HG02973 (cell line): Measurements from ENCODE around the gene ADGRV1.

ENCODE experiments used
- ATAC-seq: cut with Tn5 transposase; IDR thresholded peaks from one replicate; pipeline ENCODE4 v1.9.1; 2021; ENCODE audit warnings: moderate library complexity; ENCODE audit not compliant: unreplicated experiment

ADGRV1 gene

DNA sequence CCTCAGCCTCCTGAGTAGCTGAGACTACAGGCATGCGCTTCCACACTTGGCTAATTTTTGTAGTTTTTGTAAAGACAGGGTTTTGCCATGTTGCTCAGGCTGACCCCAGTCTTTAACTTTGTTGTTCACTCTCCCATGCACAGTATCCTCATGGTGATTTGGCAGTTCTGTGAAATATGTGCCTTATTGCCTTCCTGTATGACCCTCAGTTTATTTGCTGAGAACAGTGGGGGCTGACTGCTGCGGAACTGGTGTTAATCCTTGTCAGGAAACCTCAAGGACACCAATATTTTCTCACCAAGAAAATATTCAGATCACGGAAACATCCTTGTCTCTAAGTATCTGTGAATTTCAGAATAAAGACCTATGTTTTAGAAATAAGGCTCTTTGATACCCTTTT, 536.7 kb downstream of the ADGRV1 start:
- no peak for ATAC-seq

DNA sequence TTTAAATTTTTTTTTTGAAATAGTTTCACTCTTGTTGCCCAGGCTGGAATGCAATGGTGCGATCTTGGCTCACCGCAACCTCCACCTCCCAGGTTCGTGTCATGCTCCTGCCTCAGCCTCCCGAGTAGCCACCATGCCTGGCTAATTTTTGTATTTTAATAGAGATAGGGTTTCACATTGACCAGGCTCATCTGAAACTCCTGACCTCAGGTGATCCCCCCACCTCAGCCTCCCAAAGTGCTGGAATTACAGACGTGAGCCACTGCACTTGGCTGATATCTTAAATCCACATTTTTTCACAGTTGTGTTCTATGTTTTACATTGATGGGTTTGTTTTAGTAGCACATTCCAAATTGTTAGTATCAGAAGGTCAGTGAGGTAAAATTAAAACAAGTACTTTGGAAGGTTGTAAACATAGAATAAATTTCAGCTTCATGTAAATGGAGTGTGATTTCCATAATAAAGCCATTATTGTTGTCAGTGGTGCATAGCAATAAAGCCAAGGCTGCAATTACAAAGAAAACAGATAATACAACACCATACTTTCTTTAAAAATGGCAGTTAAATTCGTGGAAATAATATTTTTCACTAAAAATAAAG, 537.3 kb downstream of the ADGRV1 start:
- no peak for ATAC-seq

DNA sequence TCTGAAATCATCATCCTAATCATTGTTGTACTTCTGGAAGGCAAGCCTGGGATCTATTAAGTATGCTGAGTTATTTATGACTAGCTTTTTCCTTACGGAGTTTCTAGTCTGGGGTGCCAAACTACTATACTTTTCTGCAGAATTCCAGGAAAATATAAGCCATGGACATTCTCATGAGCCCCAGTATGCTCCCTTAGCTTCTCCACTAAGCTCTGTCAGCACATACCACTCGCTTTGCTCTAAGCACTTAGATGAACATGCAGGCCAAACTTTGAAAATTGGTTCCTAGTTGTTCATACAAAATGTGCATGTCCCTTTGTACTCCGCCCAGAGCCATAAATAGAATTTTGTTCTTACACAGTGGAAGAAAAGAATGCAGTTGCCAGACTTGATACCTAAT, 539.9 kb downstream of the ADGRV1 start:
- no peak for ATAC-seq

DNA sequence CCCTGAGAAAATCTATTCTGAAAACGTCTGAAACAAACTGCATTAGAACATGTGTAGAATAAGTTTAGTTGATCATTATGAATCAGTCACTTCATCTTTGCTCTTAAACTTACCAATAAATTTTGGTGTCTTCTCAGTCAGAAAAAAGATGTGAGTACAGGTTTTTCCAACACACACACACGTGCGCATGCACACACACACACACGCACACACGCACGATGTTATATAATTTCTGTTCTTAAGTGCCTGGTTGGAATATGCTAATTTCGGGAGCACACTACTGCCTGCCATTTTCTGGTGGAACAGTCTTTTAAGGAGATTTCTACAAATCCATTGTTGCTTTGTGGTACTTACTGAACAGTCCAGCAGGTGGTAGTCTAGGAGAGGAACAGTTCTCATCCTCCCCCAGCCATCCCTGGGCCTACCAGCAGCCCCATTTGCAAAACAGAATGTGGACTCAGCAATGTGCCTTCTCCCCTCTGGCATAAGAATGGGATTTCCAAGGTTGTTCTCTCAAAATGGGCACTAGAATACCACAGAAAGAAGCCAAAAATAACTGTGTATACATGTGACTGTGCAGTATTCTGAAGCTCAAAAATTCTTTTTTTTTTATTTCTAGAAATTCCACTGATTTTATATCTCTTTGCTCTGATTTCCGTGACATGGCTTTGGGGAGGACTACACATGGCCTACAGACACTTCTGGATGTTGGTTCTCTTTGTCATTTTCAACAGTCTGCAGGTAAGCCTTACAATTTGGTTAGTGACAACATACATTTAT, 543.2 kb downstream of the ADGRV1 start:
- ATAC-seq, result peak; percentile 98

DNA sequence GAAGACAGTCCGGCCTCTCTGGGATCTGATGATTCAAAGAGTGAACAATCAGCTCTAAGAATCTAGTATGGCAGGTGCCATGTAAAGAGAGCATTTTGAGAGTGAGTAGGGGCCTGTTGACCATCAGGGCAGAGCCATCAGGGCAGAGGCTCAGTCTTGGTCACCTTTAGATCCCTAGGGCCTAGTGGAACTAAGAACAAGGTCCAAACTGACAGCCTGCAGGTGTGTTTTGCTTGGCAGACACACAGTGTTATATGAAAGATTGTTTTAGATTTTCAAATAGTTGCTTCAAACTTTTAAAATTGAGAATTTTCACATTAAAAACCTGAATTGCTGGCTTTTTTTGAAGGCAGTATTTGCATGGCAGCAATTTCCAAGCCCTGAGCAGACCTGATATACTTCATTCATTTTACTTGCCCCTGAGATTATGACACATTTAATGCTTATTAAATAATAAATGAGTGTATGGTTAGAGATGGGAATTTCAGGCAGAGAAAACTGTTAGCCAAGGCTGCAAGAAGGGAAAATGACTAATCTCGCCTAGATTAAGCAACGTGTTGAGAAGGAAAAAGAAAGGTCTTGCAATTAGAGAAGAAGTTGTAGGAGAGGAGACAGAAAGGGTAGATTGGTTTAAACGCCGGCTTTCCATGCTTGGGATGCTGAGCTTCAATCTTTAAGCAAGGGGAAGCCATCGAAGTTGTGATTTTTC, 544.9 kb downstream of the ADGRV1 start:
- no peak for ATAC-seq

DNA sequence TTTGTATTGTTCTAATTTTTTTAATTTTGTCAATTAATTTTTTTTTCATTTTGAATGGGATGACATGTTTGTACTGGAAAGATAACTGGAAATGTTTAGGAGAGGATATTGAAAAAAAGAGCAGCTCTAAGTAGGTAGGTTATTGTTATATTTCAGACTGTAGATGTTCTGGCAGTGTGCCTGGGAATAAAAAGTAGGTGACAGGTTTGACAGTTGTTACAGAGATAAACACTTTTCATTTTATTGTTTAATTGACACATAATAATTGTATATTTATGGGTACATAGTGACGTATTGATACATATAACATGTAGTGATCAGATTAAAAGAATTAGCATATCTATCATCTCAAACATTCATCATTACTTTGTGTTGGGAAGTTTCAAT, 545.5 kb downstream of the ADGRV1 start:
- no peak for ATAC-seq

DNA sequence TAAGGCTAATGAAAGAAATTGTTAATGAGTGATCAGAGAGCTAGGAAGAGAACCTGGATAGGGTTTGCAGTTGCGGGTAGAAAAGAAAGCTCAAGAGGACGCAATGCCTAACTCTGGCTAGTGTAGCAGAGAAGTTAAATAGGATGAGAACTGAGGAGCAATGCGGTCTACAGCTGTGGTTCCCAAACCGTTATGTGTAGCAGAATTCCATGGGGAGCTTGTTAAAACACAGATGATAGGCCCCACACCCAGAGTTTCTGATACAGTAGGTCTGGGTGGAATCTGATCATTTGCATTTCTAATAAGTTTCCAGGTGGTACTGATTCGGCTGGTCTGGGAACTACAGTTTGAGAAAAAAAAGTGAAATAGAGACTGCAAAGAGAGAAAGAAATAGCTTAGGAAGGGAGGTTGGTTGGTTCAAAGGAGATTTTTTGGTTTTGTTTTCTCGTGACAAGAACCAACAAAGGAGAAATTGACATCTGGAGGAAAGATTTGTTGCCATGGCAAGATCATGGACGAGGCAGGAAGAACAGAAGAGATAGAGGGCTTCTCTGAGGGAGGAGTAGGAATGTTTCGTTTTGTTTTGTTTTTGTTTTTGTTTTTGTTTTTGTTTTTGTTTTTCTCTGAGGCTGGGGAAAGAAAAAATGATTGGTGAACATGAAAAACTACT, 548.4 kb downstream of the ADGRV1 start:
- no peak for ATAC-seq

DNA sequence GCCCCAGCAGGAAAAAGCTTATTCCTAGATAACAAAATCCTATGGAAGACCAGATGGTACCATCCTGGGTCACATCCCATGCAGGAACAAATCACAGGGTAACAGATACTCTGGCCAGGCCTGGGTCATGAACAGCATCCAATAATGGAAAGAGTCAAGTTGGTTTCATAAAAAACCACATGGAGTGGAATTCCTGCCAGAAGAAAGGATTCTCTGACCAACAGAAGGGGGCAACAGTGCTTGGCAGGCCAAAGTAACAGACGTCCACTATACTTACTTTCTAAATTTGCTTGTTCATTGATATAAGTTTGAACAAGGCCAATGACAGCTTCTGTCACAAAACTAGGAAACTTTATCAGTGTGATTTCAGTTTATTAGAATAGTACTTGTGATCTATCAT, 551.0 kb downstream of the ADGRV1 start:
- ATAC-seq, result no peak

DNA sequence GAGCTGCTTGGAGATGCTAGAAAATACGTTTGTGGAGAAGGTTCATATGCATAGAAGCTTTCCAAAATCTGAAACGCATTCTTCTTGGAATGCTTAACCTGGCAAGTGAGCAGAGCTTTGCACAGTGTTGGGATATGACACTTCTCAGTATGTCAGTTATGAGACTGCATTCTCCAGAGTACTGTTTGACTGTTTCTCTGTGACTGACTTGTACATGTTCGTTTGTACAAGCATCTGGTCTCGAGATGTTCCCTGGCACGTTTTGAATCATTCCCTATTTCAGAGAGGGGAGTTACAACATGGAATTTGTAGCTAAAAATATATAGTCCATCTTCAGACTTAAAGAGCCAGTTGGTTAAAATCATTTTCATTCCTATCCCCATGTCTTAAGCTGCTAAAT, 552.1 kb downstream of the ADGRV1 start:
- ATAC-seq, result no peak

DNA sequence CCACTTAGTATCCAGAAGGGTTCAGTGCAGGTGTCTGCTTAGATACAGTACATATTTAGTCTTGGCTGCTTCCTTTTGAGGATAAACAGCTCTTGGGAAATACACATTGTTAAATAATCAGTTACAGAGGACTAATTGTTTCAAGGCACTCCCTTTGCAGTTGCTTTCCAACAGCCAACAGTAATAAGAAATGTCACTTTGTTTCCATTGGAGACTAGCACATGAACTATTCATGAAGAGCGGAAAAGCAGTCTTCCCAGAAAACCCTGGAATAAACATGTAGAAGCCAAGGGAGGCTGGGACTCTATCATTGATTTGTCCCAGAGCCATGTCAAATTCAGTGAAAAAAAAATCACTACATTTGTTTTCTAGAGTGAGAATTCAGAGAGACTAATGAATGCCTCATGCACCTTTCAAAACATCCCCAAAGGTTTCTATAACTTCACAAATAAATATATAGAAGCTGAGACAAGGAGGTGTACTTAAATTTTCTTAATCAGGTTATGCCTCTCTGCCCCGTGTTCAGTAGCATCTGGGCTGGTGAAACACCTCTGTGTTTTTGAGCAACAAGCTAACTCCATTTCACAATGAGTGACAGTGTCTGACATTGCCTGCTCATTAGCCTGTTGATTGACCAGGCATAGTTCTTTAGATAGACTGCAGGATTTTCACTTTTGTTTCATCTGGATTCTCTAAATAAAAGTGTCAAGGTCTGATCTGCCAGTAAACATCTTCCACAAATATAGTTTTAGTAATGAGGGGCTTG, 553.1 kb downstream of the ADGRV1 start:
- ATAC-seq, result no peak

DNA sequence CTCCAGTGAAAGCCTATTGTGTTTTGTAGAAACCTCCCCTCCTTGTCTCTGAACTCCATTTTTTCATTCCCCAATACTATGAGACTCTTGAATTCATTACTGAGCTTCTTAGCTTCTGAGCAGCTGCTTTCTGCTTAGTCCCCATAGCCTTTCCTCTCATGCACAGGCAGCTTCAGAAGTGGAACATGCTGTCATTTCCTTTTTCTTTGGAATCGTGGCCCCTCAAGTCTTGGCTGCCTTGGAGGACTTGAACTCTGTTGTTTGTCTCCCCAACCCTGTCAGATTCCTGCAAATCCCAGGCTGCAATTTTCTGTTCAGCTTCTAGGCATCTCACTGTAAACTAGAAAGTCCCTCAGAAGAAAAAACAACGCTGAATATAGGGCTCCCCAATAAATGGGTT, 556.1 kb downstream of the ADGRV1 start:
- ATAC-seq, result no peak

DNA sequence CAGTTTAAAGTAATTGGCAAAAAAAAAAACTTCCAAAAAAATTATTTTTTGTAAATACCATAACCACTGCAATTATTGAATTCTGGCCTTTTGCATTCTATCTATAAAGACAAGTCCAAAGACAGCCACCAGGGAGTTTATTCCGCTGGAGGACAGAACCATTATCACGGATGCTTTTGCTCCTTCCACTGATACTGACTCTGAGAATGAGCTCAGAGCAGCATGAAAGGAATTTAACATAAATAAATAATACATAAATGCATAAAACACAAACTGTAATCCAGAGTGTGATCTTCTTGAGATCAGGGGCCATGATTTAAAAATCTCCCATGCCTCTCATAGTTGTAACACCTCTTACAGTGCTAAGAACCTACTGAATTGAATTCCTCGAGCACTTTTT, 559.8 kb downstream of the ADGRV1 start:
- no peak for ATAC-seq

DNA sequence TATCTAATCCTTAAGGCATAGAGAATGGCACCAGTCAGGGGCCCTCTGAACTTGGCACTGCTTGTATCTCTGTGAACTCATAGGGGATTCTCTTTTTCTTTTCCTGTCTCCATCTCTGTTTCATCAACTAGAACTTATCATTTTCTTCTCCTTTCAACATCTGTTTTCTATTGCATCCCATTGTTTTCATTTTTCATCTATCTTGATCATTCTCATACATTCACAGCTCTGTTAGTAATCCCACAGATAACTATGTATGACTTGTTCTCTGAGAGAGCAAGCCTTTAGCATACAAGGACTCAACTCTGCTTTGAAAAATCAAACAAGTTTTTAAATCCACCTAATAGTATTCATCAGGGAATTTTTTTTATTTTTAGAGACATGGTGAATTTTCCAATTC, 560.2 kb downstream of the ADGRV1 start:
- ATAC-seq, result no peak

DNA sequence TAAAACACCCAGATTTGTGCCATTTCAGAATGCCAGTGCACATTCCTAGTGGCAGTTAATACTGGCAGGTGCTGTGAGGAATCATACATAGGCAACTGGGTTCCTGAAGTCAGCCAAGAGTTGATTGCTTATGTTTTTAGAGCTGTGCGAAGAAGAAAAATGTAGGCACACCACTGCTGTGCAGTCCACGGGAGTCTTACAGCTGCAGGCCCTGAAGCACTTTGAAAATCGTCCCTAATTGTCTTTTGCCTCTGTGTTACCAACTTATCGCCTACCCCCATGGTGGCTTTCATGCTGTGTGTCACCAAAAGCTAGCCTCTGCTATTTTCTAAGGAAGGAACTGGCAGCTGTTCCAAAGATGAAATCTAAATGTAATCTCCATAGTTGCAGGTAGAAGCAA, 560.6 kb downstream of the ADGRV1 start:
- ATAC-seq, result no peak

DNA sequence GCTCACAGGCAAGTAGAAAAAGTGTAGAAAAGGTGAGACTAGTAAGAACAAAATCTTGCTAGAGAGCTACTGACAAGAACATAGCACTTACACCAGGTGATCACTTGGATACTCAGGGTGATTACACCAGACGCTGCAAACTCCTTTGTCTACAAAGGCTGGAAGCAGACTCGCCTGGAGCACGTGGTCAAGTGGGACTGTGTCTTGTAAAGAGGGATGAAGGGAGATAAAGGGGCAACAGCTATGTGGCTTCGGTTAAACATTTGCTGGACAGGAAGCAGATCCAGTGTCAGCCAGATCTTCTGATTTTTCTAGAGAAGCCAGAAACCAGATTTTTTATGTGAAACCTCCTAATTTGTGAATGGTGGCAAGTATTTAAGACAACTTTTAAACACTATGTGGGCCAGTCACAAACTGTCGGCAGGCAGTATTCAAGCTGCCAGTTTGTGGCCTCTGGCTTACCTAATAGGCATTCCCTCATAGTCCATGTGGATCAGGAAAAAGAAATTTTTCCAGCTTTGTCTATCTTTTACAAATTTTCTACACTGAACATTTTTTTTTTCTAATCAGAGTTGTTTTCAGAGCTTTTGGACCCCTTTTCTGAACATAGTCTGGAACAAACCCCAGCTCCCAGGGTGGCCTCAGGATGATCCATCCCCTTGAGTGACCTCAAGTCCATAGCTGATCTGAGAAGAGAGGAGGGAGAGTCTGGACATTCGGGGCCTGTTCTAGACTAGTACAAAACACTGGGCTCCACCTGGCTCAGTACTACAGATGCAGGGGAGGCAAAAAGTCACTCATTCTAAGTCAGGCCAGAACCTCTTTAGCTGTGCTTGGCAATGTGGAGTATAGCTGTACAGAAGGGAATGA, 561.6 kb downstream of the ADGRV1 start:
- no peak for ATAC-seq

DNA sequence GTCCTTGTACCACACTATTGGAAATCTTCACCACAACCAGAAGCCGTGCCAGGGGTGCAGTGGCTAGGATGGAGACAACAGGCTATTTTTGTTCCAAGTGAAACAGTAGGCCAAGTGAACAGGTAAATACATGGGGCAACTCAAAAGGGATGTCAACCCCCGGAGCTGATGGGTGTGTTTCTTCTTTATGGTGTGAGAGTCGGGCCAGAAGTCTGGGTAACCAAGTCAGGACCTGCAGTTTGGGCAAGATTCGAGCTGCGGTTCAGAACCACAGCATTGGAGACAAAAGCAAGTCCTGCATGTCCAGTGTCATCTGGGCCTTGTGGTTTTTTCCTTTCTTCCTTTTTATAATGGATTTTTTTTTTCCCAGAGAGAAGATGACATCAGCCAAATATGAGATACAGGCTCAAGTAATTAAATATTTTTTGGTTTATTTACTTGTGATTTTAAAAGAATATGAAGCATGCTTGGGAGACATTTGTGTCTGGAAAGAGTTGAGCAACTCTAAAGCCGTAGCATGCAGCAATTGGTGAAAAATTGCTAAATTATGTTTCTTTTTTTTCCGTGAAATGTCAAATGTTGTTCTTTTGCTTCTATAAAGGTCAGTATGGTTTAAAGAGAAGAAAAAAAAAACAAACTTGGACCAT, 562.9 kb downstream of the ADGRV1 start:
- ATAC-seq, result no peak

DNA sequence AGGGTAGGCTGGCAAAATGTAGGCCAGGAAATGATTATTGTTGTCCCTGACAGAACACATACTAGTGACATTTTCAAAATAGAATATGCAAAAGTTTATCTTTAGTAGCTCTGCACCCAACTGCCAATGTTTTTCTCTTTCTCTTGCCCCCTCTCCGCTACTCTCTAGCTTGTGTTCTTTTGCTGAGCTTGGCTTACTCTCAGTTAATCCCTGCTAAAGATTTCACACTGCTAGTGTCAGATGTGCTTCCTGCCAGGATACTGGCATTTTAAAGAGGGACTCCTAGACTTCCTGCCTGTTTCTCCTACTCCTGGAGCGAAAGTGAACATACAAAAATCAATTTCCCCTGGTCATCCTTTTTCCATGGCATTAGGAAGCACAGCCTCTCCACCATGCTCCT, 564.1 kb downstream of the ADGRV1 start:
- ATAC-seq, result no peak

DNA sequence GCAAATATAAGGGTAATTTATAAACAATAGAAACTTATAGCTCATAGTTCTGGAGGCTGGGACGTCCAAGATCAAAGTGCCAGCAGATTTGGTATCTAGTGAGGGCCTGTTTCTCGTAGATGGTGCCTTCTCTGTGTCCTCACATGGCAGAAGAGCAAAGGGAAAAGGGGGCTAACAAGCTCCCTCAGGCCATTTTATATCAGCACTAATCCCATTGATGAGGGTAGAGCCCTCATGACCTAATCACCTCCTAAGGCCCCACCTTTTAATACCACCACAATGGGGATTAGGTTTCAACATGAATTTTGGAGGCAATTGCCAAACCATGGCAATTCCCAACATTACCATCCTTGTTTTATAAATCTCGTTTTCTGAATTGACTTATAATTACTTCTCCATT, 564.7 kb downstream of the ADGRV1 start:
- ATAC-seq, result no peak

DNA sequence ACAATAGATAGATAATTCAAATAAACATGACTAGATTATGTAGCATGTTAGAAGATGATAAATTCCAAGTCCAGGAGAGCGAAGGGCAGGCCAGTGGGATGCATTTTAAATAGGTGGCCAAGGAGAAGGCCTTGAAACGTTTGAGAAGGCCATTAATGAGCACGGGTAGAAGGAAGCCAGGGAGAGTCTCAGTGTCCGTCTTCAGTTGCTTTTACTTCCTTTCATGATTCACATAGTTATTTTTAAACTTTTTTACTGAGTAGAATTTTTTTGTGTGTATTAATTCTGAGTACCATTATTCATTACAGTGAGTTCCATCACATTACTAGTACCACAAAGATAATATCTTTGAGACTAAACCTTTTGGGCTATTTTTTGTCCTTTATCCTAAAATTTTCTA, 565.3 kb downstream of the ADGRV1 start:
- ATAC-seq, result no peak

DNA sequence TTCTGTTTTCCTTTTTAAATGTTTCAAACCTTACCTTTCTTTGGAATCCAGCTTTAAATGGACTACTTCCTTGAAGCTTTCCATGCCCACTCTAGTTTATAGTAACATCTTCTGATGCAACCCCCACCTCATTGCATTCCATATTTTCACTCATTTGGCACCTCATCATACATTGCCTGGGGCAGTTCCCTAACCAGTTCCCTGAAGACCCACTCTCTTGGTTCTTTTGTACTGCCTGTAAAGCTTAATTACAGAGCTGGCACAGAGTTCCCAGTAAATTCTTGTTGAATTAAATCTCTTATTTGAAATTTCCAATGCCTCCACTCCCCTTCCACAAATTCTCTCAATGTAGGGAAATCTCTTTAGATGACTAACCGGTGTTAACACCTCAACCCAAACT, 567.3 kb downstream of the ADGRV1 start:
- no peak for ATAC-seq
